ENCODE measurements around the gene CLTCL1.

CLTCL1 gene

DNA sequence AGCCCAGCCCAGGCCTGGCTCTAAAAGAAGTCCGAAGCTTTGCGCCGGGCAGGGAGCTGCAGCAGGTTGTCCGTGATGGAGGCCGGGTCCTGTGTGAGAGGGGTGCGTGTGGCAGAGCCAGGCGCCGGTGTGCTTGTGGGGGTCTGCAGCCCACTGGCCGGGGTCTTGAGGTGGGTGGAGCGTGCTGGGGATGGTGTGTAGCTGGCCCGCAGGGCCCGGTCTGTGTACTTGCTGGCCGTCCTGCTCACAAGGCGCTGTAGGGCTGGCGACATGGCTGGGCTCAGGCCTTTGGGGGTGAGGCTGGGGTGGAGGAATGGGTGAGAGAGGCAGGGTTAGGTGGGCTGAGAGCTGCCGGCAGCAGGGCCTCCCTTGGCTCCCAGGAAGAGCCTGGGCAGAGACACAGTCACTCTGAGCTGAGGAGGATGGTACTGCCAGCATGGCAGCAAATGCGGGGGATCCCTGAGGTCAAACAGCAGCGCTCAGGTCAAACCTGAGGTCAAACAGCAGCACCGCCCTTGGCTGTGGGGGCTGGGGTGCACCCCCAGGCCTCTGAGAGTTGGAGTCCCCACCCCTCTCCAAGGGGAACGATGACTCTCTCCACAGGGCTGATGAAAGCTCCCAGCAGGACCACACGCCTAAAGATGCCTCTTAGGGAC lies 157.2 kb downstream of the CLTCL1 start:
- Histone ChIP-seq H3K4me1 (ENCODE audit: control insufficient read depth, insufficient read depth, low read length) (no peaks in the 10 kb centered on the region), H3K36me3 (ENCODE audit: control insufficient read depth, insufficient read depth, low read length) (peaks cover 50% of the 10 kb centered on the region), H3K9me3 (ENCODE audit: control insufficient read depth, insufficient read depth, low read length) (no peaks in the 10 kb centered on the region), H3K4me3 (ENCODE audit: low read depth, low read length) (no peak overlapping the region), H3K27me3 (ENCODE audit: control insufficient read depth, insufficient read depth, low read length) (no peaks in the 10 kb centered on the region), H3K9ac (ENCODE audit: low read depth, low read length) (no peak overlapping the region)

DNA sequence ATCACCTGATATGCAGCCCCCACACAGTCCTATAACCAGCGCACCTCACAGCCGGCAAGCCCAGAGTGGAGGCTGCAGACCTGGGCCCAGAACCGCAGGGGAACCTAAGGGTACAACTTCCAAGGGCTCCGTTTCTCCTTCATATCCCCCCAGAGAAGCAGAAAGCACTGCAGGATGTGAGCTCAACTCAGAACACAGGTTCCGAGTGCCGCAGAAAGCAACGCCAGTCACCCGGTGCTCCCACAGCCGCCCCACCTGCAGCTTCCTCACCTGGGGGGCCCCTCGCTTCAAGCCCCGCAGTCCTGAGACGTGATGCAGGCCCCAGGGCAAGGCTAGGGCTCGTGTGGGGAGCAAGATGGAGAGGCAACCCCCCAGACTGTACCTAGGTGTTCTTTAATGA lies 158.0 kb downstream of the CLTCL1 start:
- H3K4me3 ChIP-seq (ENCODE audit: low read depth, low read length) = no peak overlapping the region
- H3K27me3 ChIP-seq (ENCODE audit: control insufficient read depth, insufficient read depth, low read length) = no peaks in the 10 kb centered on the region
- H3K36me3 ChIP-seq (ENCODE audit: control insufficient read depth, insufficient read depth, low read length) = peaks cover 43% of the 10 kb centered on the region
- no peaks in the 10 kb centered on the region for H3K9me3 ChIP-seq (ENCODE audit: control insufficient read depth, insufficient read depth, low read length)
- H3K4me1 ChIP-seq (ENCODE audit: control insufficient read depth, insufficient read depth, low read length) = no peaks in the 10 kb centered on the region
- H3K9ac ChIP-seq (ENCODE audit: low read depth, low read length) = no peak overlapping the region

DNA sequence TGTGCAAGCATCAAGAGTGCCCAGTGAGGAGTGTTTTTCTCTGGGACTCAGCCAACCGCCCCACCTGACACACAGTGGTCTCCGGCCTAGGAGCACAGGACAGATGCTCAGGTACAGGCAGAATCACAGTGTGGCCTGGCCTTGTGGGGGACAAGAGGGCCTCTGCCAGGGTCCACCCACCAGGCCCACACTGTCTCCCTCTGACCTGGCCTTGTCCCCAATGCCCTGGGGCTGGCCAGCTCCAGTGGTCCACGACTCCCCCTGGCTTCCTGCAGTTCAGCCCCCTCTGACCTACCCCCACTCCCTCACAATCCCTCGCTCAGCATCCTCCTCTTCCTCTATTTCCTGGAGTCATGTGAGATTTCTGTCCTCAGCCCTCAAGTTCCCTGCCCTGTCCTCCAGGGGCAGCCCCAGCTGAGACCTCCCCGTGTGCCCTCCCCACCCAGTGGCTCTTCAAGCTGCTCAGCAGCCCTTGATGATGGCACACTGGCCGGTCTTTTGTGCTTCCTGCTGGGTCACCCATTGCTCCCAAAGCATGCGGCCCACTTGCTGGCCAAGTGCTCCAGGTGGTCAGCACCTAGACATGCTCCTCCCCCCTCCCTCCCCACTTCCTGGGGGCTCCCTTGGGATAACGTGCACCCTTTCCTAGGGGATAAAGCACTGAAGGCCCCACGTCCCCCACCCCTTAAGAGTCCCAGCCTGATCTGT lies 158.7 kb downstream of the CLTCL1 start:
- Histone ChIP-seq H3K9ac (ENCODE audit: low read depth, low read length) (no peak overlapping the region), H3K9me3 (ENCODE audit: control insufficient read depth, insufficient read depth, low read length) (no peaks in the 10 kb centered on the region), H3K4me1 (ENCODE audit: control insufficient read depth, insufficient read depth, low read length) (no peaks in the 10 kb centered on the region), H3K4me3 (ENCODE audit: low read depth, low read length) (no peak overlapping the region), H3K36me3 (ENCODE audit: control insufficient read depth, insufficient read depth, low read length) (peaks cover 42% of the 10 kb centered on the region), H3K27me3 (ENCODE audit: control insufficient read depth, insufficient read depth, low read length) (no peaks in the 10 kb centered on the region)

DNA sequence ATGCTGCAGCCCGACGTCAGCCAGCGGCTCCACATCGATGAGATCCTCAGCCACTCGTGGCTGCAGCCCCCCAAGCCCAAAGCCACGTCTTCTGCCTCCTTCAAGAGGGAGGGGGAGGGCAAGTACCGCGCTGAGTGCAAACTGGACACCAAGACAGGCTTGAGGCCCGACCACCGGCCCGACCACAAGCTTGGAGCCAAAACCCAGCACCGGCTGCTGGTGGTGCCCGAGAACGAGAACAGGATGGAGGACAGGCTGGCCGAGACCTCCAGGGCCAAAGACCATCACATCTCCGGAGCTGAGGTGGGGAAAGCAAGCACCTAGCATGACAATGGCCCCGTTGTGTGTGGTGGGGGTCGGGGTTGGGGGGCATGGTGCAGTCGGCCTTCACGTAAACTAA lies 159.4 kb downstream of the CLTCL1 start:
- Histone ChIP-seq H3K36me3 (ENCODE audit: control insufficient read depth, insufficient read depth, low read length) (peaks cover 36% of the 10 kb centered on the region), H3K27me3 (ENCODE audit: control insufficient read depth, insufficient read depth, low read length) (no peaks in the 10 kb centered on the region), H3K4me3 (ENCODE audit: low read depth, low read length) (no peak overlapping the region), H3K9ac (ENCODE audit: low read depth, low read length) (no peak overlapping the region), H3K9me3 (ENCODE audit: control insufficient read depth, insufficient read depth, low read length) (no peaks in the 10 kb centered on the region), H3K4me1 (ENCODE audit: control insufficient read depth, insufficient read depth, low read length) (no peaks in the 10 kb centered on the region)

DNA sequence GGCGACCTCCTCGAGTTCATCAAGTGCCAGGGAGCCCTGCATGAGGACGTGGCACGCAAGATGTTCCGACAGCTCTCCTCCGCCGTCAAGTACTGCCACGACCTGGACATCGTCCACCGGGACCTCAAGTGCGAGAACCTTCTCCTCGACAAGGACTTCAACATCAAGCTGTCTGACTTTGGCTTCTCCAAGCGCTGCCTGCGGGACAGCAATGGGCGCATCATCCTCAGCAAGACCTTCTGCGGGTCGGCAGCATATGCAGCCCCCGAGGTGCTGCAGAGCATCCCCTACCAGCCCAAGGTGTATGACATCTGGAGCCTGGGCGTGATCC lies 159.9 kb downstream of the CLTCL1 start:
- H3K27me3 ChIP-seq (ENCODE audit: control insufficient read depth, insufficient read depth, low read length) = no peaks in the 10 kb centered on the region
- H3K9me3 ChIP-seq (ENCODE audit: control insufficient read depth, insufficient read depth, low read length) = no peaks in the 10 kb centered on the region
- H3K4me1 ChIP-seq (ENCODE audit: control insufficient read depth, insufficient read depth, low read length) = no peaks in the 10 kb centered on the region
- peaks cover 31% of the 10 kb centered on the region for H3K36me3 ChIP-seq (ENCODE audit: control insufficient read depth, insufficient read depth, low read length)
- H3K9ac ChIP-seq (ENCODE audit: low read depth, low read length) = no peak overlapping the region
- H3K4me3 ChIP-seq (ENCODE audit: low read depth, low read length) = no peak overlapping the region

DNA sequence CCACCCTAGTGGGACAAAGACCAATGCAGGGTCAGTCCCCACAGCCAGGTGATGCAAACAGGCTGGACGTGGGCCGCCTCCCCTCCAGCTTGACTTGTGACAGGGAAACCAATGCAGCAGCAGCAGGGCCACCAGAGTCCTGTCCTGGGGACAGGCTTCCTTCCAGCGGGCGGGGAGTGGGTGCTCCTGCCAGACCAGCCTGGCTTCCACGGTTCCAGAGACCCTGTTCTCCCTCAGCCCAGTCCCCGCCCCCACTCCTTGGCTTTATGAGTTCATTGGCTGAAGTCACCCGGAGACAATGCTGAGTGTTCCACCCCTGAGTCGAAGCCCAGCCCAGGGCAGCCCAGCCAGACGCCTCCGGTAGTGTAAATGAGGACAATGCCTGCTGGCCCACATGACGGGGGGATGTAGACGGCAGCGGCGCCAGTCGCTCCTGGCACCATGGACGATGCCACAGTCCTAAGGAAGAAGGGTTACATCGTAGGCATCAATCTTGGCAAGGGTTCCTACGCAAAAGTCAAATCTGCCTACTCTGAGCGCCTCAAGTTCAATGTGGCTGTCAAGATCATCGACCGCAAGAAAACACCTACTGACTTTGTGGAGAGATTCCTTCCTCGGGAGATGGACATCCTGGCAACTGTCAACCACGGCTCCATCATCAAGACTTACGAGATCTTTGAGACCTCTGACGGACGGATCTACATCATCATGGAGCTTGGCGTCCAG lies 160.4 kb downstream of the CLTCL1 start, which contains the start of gene TSSK2:
Gene TSSK2, plus strand, starts transcription at position 350 of the 726 bp plus-strand sequence. Its CDS starts 92 bp downstream, at position 442.
- H3K9ac ChIP-seq (ENCODE audit: low read depth, low read length) = no peak within 1 kb of the TSS
- H3K4me1 ChIP-seq (ENCODE audit: control insufficient read depth, insufficient read depth, low read length) = no peaks in the 10 kb centered on the region
- H3K27me3 ChIP-seq (ENCODE audit: control insufficient read depth, insufficient read depth, low read length) = no peaks in the 10 kb centered on the region
- H3K9me3 ChIP-seq (ENCODE audit: control insufficient read depth, insufficient read depth, low read length) = no peaks in the 10 kb centered on the region
- H3K4me3 ChIP-seq (ENCODE audit: low read depth, low read length) = no peak within 1 kb of the TSS
- peaks cover 28% of the 10 kb centered on the region for H3K36me3 ChIP-seq (ENCODE audit: control insufficient read depth, insufficient read depth, low read length)

DNA sequence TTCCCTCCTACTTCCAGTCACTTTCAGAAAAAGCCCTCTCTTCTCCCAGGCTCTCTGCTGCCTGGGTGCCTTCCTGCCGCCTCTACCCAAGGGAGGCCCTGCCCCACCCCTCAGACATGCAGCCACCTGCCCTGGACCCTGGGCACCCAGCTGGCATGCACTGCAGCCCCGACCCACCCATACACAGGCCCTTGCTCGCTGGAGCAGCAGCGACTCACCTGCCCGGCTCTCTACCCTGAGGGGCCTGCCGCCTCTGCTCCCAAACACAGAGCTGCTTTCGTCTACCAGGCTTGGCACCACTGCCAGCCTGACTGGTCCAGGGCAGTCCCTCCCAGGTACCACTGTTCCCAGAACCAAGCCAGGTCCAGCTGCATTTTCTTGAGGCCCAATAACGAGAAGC lies 161.6 kb downstream of the CLTCL1 start:
- Histone ChIP-seq H3K4me3 (ENCODE audit: low read depth, low read length) (no peak overlapping the region), H3K9me3 (ENCODE audit: control insufficient read depth, insufficient read depth, low read length) (no peaks in the 10 kb centered on the region)

More for the DNA sequence above, 161.6 kb downstream of the CLTCL1 start:
- Histone ChIP-seq H3K4me1 (ENCODE audit: control insufficient read depth, insufficient read depth, low read length) (no peaks in the 10 kb centered on the region), H3K27me3 (ENCODE audit: control insufficient read depth, insufficient read depth, low read length) (no peaks in the 10 kb centered on the region), H3K9ac (ENCODE audit: low read depth, low read length) (no peak overlapping the region), H3K36me3 (ENCODE audit: control insufficient read depth, insufficient read depth, low read length) (peaks cover 26% of the 10 kb centered on the region)
